ENCODE measurements around the gene MATCAP1. TPM values are rescaled to one million over a fixed set of nuclear protein-coding genes. Genes with fewer than 3 reads are reported as not detected.

Gene MATCAP1
- total and polyA plus RNA-seq, 12 donors = 12.6 to 237 (median 49.8) TPM

DNA sequence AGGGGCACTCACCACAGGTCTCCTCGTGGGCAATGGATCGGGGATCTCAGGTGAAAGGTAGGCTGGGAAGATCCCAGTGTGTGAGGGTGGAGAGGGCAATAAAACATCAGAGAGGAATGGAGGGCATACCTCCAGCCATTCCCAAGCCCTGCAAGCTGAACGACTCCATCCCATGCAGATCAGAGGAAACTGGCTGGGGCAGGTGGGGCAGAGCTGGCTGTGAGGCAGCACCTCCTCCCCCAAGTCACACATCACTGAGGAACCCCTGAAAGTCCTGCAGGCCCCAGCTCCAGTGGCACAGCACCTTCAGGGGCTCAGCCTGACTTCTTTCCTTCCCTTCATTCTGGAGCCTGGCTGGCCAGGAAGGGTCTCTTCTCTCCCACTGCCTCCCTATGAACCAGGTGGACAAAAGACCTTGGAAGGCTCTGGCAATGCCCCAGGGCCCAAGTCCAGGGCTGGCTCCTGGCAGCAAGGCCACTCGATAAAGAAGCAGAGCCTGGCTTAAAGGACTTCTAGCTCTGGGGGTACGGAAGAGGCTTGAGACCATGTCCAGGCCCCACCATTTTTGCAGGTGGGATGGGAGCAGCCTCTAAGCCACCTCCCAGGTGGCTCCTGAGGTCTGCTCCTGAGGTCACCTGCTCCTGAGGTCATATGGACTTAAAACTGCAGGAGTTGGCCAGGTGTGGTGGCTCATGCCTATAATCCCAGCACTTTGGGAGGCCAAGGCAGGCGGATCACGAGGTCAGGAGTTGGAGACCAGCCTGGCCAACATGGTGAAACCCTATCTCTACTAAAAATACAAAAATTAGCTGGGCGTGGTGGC lies 29.6 kb upstream of the MATCAP1 start:
- H3K4me1 ChIP-seq (replicated peaks in 1 of 2) = peaks cover 0 to 19% of the 10 kb centered on the region in 2 donors
- 65 to 78% (median 69%) methylated on average over 7 to 8 of the region's 8 CpGs for WGBS, 4 donors
- DNase-seq = no peak
- no peaks in the 10 kb centered on the region for H3K36me3 ChIP-seq (replicated peaks in 1 of 2)
- TF ChIP-seq, protein P1, sequence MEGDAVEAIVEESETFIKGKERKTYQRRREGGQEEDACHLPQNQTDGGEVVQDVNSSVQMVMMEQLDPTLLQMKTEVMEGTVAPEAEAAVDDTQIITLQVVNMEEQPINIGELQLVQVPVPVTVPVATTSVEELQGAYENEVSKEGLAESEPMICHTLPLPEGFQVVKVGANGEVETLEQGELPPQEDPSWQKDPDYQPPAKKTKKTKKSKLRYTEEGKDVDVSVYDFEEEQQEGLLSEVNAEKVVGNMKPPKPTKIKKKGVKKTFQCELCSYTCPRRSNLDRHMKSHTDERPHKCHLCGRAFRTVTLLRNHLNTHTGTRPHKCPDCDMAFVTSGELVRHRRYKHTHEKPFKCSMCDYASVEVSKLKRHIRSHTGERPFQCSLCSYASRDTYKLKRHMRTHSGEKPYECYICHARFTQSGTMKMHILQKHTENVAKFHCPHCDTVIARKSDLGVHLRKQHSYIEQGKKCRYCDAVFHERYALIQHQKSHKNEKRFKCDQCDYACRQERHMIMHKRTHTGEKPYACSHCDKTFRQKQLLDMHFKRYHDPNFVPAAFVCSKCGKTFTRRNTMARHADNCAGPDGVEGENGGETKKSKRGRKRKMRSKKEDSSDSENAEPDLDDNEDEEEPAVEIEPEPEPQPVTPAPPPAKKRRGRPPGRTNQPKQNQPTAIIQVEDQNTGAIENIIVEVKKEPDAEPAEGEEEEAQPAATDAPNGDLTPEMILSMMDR (IDR thresholded peaks at IDR 0.05) = no peak
- TF ChIP-seq POLR2A (IDR thresholded peaks at IDR 0.05) = no peak
- H3K27me3 ChIP-seq = no peaks in the 10 kb centered on the region
- H3K27ac ChIP-seq = no peak overlapping the region
- intact Hi-C loops (cut with DNase I) = no loop called here
- H3K4me3 ChIP-seq = no peak overlapping the region
- H3K9me3 ChIP-seq (replicated peaks in 1 of 3) = no peaks in the 10 kb centered on the region

DNA sequence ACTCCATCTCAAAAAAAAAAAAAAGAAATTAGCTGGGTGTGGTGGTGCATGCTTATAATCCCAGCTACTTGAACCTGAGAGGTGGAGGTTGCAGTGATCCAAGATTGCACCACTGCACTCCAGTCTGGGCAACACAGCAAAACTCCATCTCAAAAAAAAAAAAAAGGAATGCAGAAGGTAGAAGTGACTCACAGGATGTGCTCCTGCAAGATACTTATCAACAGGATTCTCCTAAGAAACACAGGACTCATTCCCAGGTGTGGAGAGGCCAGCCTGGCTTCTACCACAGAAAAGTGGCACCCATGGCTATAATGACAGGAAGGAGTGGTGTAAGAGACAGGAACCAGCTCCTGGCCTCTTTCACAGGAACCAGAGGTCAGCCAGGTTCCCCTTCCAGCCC lies 29.0 kb upstream of the MATCAP1 start:
- TF ChIP-seq, protein P1 (IDR thresholded peaks at IDR 0.05) = no peak
- no peak for TF ChIP-seq POLR2A (IDR thresholded peaks at IDR 0.05)
- H3K4me1 ChIP-seq (replicated peaks in 1 of 2) = peaks cover 5 to 25% of the 10 kb centered on the region in 2 donors
- no peak overlapping the region for H3K4me3 ChIP-seq
- H3K9me3 ChIP-seq (replicated peaks in 1 of 3) = no peaks in the 10 kb centered on the region
- no peaks in the 10 kb centered on the region for H3K27me3 ChIP-seq
- H3K36me3 ChIP-seq (replicated peaks in 1 of 2) = no peaks in the 10 kb centered on the region
- intact Hi-C loops (cut with DNase I) = no loop called here
- no peak for DNase-seq
- no peak overlapping the region for H3K27ac ChIP-seq

DNA sequence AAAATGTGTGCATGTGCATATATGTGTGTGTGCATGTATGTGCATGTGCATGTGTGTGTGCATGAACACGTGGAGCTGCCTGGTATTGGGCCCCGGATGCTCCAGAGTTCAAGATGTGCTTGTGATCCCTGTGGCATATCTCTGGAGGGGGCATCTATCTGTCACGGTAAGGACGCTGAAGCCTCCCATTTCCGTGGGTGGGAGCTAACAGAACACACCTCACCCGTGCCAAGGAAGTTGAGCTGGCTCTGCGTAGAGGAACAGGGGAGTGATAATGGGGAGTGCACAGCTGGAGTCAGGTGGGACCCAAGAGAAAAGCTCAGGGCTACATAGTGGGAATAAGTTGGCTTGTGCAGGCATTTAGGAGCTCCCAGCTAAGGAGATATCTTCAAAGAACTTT lies 27.9 kb upstream of the MATCAP1 start:
- Histone ChIP-seq H3K4me3 (no peak overlapping the region), H3K36me3 (replicated peaks in 1 of 2) (no peaks in the 10 kb centered on the region), H3K27ac (no peak overlapping the region), H3K4me1 (replicated peaks in 1 of 2) (peaks cover 11 to 24% of the 10 kb centered on the region in 2 donors), H3K9me3 (replicated peaks in 1 of 3) (no peaks in the 10 kb centered on the region), H3K27me3 (no peaks in the 10 kb centered on the region)
- intact Hi-C loops (cut with DNase I) = no loop called here
- no peak for TF ChIP-seq POLR2A (IDR thresholded peaks at IDR 0.05)
- TF ChIP-seq, protein P1 (IDR thresholded peaks at IDR 0.05) = no peak
- WGBS, 4 donors = 85 to 94% (median 88%) methylated on average over 7 of the region's 7 CpGs
- no peak for DNase-seq

DNA sequence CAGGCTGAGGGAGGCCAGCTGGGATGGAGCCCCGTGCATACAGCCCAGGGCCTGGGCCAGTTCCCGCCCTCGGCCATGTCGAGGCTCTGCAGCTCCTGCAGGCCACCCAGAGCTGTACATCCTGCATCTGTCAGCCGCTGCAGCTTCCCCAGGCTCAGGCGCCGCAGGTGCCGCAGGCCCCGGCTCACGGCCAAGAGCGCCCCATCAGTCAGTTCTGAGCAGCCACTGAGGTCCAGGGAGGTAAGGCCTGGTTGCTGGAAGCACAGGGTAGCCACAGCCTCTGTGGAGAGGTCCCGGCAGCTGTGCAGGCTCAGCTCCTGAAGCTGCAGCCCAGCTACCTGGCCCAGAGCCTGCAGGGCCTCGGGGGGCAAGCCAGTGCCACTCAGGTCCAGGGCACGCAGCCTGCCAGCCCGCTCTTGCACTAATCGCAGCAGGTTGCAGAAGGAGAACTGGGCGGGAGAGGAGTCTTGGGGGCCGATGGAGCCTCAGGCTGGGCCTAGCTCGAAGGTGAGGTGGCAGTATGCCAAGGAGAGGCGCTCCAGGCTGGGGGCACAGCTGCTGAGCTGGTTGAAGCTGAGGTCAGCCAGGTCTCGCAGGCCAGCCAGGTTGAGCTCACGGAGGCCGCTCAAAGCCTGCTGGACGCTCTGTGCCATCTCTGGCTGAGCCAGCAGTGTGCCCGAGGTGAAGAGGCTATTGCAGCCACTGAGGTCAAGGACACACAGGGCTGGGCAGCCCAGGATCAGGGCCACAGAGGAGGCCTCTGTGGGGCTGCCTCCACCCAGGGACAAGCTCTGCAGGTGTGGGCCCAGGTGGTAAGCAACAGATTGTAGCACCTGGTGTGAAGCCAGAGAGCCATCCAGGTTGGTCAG lies 26.5 kb upstream of the MATCAP1 start:
- Histone ChIP-seq H3K27ac (no peak overlapping the region), H3K36me3 (replicated peaks in 1 of 2) (no peaks in the 10 kb centered on the region), H3K4me1 (replicated peaks in 1 of 2) (peaks cover 11 to 21% of the 10 kb centered on the region in 2 donors), H3K27me3 (no peaks in the 10 kb centered on the region), H3K4me3 (no peak overlapping the region), H3K9me3 (replicated peaks in 1 of 3) (no peaks in the 10 kb centered on the region)
- intact Hi-C loops (cut with DNase I) = no loop called here
- TF ChIP-seq, protein P1 (IDR thresholded peaks at IDR 0.05) = no peak
- no peak for TF ChIP-seq POLR2A (IDR thresholded peaks at IDR 0.05)
- 88 to 95% (median 89%) methylated on average over 11 to 25 of the region's 25 CpGs for WGBS, 4 donors
- peak in 1 of 7 donors; percentile 17 for DNase-seq
